ENCODE data around the gene HEYL.

The HEYL gene

GRCh38 chr1:39645411-39646043 lies 6.1 kb upstream of the HEYL start:
- Histone ChIP-seq H3K9me3 (ENCODE audit: control insufficient read depth in 2 of 2, low read length in 2 of 2) (no peaks in the 10 kb centered on the region), H3K4me3 (ENCODE audit: low read length in 2 of 2) (no peak overlapping the region), H3K36me3 (ENCODE audit: control insufficient read depth in 2 of 2, insufficient read depth in 2 of 2, low read length in 2 of 2) (no peaks in the 10 kb centered on the region), H3K27me3 (ENCODE audit: control insufficient read depth in 2 of 2, insufficient read depth in 2 of 2, low read length in 2 of 2) (no peaks in the 10 kb centered on the region), H3K9ac (ENCODE audit: low read depth in 1 of 2, low read length in 2 of 2) (no peak overlapping the region), H3K27ac (ENCODE audit: low read depth in 2 of 2, low read length in 2 of 2) (no peak overlapping the region), H3K4me1 (ENCODE audit: control insufficient read depth in 2 of 2, insufficient read depth in 2 of 2, low read length in 2 of 2) (peaks cover 0 to 2% of the 10 kb centered on the region in 2 donors)

- Histone ChIP-seq H3K9me3 (ENCODE audit: control insufficient read depth in 2 of 2, low read length in 2 of 2) (no peaks in the 10 kb centered on the region), H3K27me3 (ENCODE audit: control insufficient read depth in 2 of 2, insufficient read depth in 2 of 2, low read length in 2 of 2) (peaks cover 0 to 3% of the 10 kb centered on the region in 2 donors), H3K4me3 (ENCODE audit: low read length in 2 of 2) (no peak overlapping the region), H3K9ac (ENCODE audit: low read depth in 1 of 2, low read length in 2 of 2) (no peak overlapping the region), H3K27ac (ENCODE audit: low read depth in 2 of 2, low read length in 2 of 2) (no peak overlapping the region), H3K36me3 (ENCODE audit: control insufficient read depth in 2 of 2, insufficient read depth in 2 of 2, low read length in 2 of 2) (no peaks in the 10 kb centered on the region), H3K4me1 (ENCODE audit: control insufficient read depth in 2 of 2, insufficient read depth in 2 of 2, low read length in 2 of 2) (peaks cover 0 to 6% of the 10 kb centered on the region in 2 donors)
Measured at GRCh38 chr1:39643705-39644104, 4.3 kb upstream of the HEYL start.

GRCh38 chr1:39642796-39643195 lies 3.4 kb upstream of the HEYL start:
- Histone ChIP-seq H3K27ac (ENCODE audit: low read depth in 2 of 2, low read length in 2 of 2) (no peak overlapping the region), H3K9me3 (ENCODE audit: control insufficient read depth in 2 of 2, low read length in 2 of 2) (no peaks in the 10 kb centered on the region), H3K27me3 (ENCODE audit: control insufficient read depth in 2 of 2, insufficient read depth in 2 of 2, low read length in 2 of 2) (peaks cover 0 to 3% of the 10 kb centered on the region in 2 donors), H3K4me1 (ENCODE audit: control insufficient read depth in 2 of 2, insufficient read depth in 2 of 2, low read length in 2 of 2) (peaks cover 0 to 6% of the 10 kb centered on the region in 2 donors), H3K9ac (ENCODE audit: low read depth in 1 of 2, low read length in 2 of 2) (no peak overlapping the region), H3K36me3 (ENCODE audit: control insufficient read depth in 2 of 2, insufficient read depth in 2 of 2, low read length in 2 of 2) (no peaks in the 10 kb centered on the region), H3K4me3 (ENCODE audit: low read length in 2 of 2) (no peak overlapping the region)

GRCh38 chr1:39640861-39641260 lies 1.4 kb upstream of the HEYL start:
- H3K36me3 ChIP-seq (ENCODE audit: control insufficient read depth in 2 of 2, insufficient read depth in 2 of 2, low read length in 2 of 2): no peaks in the 10 kb centered on the region
- H3K27ac ChIP-seq (ENCODE audit: low read depth in 2 of 2, low read length in 2 of 2): no peak overlapping the region
- H3K9ac ChIP-seq (ENCODE audit: low read depth in 1 of 2, low read length in 2 of 2): no peak overlapping the region
- H3K9me3 ChIP-seq (ENCODE audit: control insufficient read depth in 2 of 2, low read length in 2 of 2): no peaks in the 10 kb centered on the region
- H3K4me1 ChIP-seq (ENCODE audit: control insufficient read depth in 2 of 2, insufficient read depth in 2 of 2, low read length in 2 of 2): peaks cover 0 to 4% of the 10 kb centered on the region in 2 donors
- H3K4me3 ChIP-seq (ENCODE audit: low read length in 2 of 2): no peak overlapping the region
- peaks cover 0 to 3% of the 10 kb centered on the region in 2 donors for H3K27me3 ChIP-seq (ENCODE audit: control insufficient read depth in 2 of 2, insufficient read depth in 2 of 2, low read length in 2 of 2)

- Histone ChIP-seq H3K36me3 (ENCODE audit: control insufficient read depth in 2 of 2, insufficient read depth in 2 of 2, low read length in 2 of 2) (no peaks in the 10 kb centered on the region), H3K9me3 (ENCODE audit: control insufficient read depth in 2 of 2, low read length in 2 of 2) (no peaks in the 10 kb centered on the region), H3K4me3 (ENCODE audit: low read length in 2 of 2) (peak overlapping the region; percentile 53 to 56), H3K4me1 (ENCODE audit: control insufficient read depth in 2 of 2, insufficient read depth in 2 of 2, low read length in 2 of 2) (peaks cover 0 to 4% of the 10 kb centered on the region in 2 donors), H3K9ac (ENCODE audit: low read depth in 1 of 2, low read length in 2 of 2) (peak overlapping the region in 1 of 2 donors; percentile 63), H3K27me3 (ENCODE audit: control insufficient read depth in 2 of 2, insufficient read depth in 2 of 2, low read length in 2 of 2) (peaks cover 0 to 5% of the 10 kb centered on the region in 2 donors), H3K27ac (ENCODE audit: low read depth in 2 of 2, low read length in 2 of 2) (no peak overlapping the region)
Measured at GRCh38 chr1:39638965-39639304, 508 bp downstream of the HEYL start.

GRCh38 chr1:39637361-39637760 lies 2.1 kb downstream of the HEYL start:
- no peak overlapping the region for H3K4me3 ChIP-seq (ENCODE audit: low read length in 2 of 2)
- no peak overlapping the region for H3K27ac ChIP-seq (ENCODE audit: low read depth in 2 of 2, low read length in 2 of 2)
- H3K9ac ChIP-seq (ENCODE audit: low read depth in 1 of 2, low read length in 2 of 2): no peak overlapping the region
- no peaks in the 10 kb centered on the region for H3K36me3 ChIP-seq (ENCODE audit: control insufficient read depth in 2 of 2, insufficient read depth in 2 of 2, low read length in 2 of 2)
- no peaks in the 10 kb centered on the region for H3K9me3 ChIP-seq (ENCODE audit: control insufficient read depth in 2 of 2, low read length in 2 of 2)
- H3K27me3 ChIP-seq (ENCODE audit: control insufficient read depth in 2 of 2, insufficient read depth in 2 of 2, low read length in 2 of 2): peaks cover 4 to 10% of the 10 kb centered on the region in 2 donors
- H3K4me1 ChIP-seq (ENCODE audit: control insufficient read depth in 2 of 2, insufficient read depth in 2 of 2, low read length in 2 of 2): peaks cover 0 to 4% of the 10 kb centered on the region in 2 donors

GRCh38 chr1:39635871-39636210 lies 3.6 kb downstream of the HEYL start:
- Histone ChIP-seq H3K9me3 (ENCODE audit: control insufficient read depth in 2 of 2, low read length in 2 of 2) (no peaks in the 10 kb centered on the region), H3K4me3 (ENCODE audit: low read length in 2 of 2) (no peak overlapping the region), H3K27ac (ENCODE audit: low read depth in 2 of 2, low read length in 2 of 2) (no peak overlapping the region), H3K36me3 (ENCODE audit: control insufficient read depth in 2 of 2, insufficient read depth in 2 of 2, low read length in 2 of 2) (no peaks in the 10 kb centered on the region), H3K4me1 (ENCODE audit: control insufficient read depth in 2 of 2, insufficient read depth in 2 of 2, low read length in 2 of 2) (peaks cover 0 to 4% of the 10 kb centered on the region in 2 donors), H3K27me3 (ENCODE audit: control insufficient read depth in 2 of 2, insufficient read depth in 2 of 2, low read length in 2 of 2) (peaks cover 4 to 10% of the 10 kb centered on the region in 2 donors), H3K9ac (ENCODE audit: low read depth in 1 of 2, low read length in 2 of 2) (no peak overlapping the region)

- Histone ChIP-seq H3K27ac (ENCODE audit: low read depth in 2 of 2, low read length in 2 of 2) (no peak overlapping the region), H3K4me1 (ENCODE audit: control insufficient read depth in 2 of 2, insufficient read depth in 2 of 2, low read length in 2 of 2) (peaks cover 0 to 4% of the 10 kb centered on the region in 2 donors), H3K9ac (ENCODE audit: low read depth in 1 of 2, low read length in 2 of 2) (no peak overlapping the region), H3K36me3 (ENCODE audit: control insufficient read depth in 2 of 2, insufficient read depth in 2 of 2, low read length in 2 of 2) (no peaks in the 10 kb centered on the region), H3K27me3 (ENCODE audit: control insufficient read depth in 2 of 2, insufficient read depth in 2 of 2, low read length in 2 of 2) (peaks cover 4 to 10% of the 10 kb centered on the region in 2 donors), H3K9me3 (ENCODE audit: control insufficient read depth in 2 of 2, low read length in 2 of 2) (no peaks in the 10 kb centered on the region), H3K4me3 (ENCODE audit: low read length in 2 of 2) (no peak overlapping the region)
Measured at GRCh38 chr1:39635205-39635870, 4.1 kb downstream of the HEYL start.

- H3K36me3 ChIP-seq (ENCODE audit: control insufficient read depth in 2 of 2, insufficient read depth in 2 of 2, low read length in 2 of 2): no peaks in the 10 kb centered on the region
- H3K27ac ChIP-seq (ENCODE audit: low read depth in 2 of 2, low read length in 2 of 2): no peak overlapping the region
- no peaks in the 10 kb centered on the region for H3K4me1 ChIP-seq (ENCODE audit: control insufficient read depth in 2 of 2, insufficient read depth in 2 of 2, low read length in 2 of 2)
- peaks cover 4 to 7% of the 10 kb centered on the region in 2 donors for H3K27me3 ChIP-seq (ENCODE audit: control insufficient read depth in 2 of 2, insufficient read depth in 2 of 2, low read length in 2 of 2)
- H3K9me3 ChIP-seq (ENCODE audit: control insufficient read depth in 2 of 2, low read length in 2 of 2): no peaks in the 10 kb centered on the region
- H3K9ac ChIP-seq (ENCODE audit: low read depth in 1 of 2, low read length in 2 of 2): no peak overlapping the region
- H3K4me3 ChIP-seq (ENCODE audit: low read length in 2 of 2): no peak overlapping the region
Measured at GRCh38 chr1:39633422-39633821, 6.0 kb downstream of the HEYL start.

GRCh38 chr1:39632682-39633417 lies 6.6 kb downstream of the HEYL start:
- no peak overlapping the region for H3K4me3 ChIP-seq (ENCODE audit: low read length in 2 of 2)
- H3K4me1 ChIP-seq (ENCODE audit: control insufficient read depth in 2 of 2, insufficient read depth in 2 of 2, low read length in 2 of 2): no peaks in the 10 kb centered on the region
- H3K9me3 ChIP-seq (ENCODE audit: control insufficient read depth in 2 of 2, low read length in 2 of 2): no peaks in the 10 kb centered on the region
- no peaks in the 10 kb centered on the region for H3K36me3 ChIP-seq (ENCODE audit: control insufficient read depth in 2 of 2, insufficient read depth in 2 of 2, low read length in 2 of 2)
- H3K27me3 ChIP-seq (ENCODE audit: control insufficient read depth in 2 of 2, insufficient read depth in 2 of 2, low read length in 2 of 2): peaks cover 4 to 7% of the 10 kb centered on the region in 2 donors
- no peak overlapping the region for H3K27ac ChIP-seq (ENCODE audit: low read depth in 2 of 2, low read length in 2 of 2)
- no peak overlapping the region for H3K9ac ChIP-seq (ENCODE audit: low read depth in 1 of 2, low read length in 2 of 2)
